GM12892 (cell line): Measurements from ENCODE around the gene OR2V1.

Experiments
- POLR2A ChIP-seq: IDR thresholded peaks from 2 replicates; pipeline ENCODE4 v1.6.1; 2011; ENCODE audit warnings: low read depth, low read length, control low read depth
- POLR2AphosphoS5 ChIP-seq: IDR thresholded peaks from 2 replicates; pipeline ENCODE4 v1.6.1; 2011; ENCODE audit warnings: low read depth, low read length, control low read depth
- TAF1 ChIP-seq: IDR thresholded peaks from 2 replicates; pipeline ENCODE4 v1.6.1; 2011; ENCODE audit warnings: low read depth, mild to moderate bottlenecking, control low read depth, low read length, borderline replicate concordance

- TF ChIP-seq POLR2AphosphoS5 (no peak), TAF1 (no peak), POLR2A (no peak)
These were observed 14.2 kb upstream of the OR2V1 start for GRCh38 chr5:181145133-181145532.
